ENCODE results near the gene RDX. TPM values are rescaled to one million over a fixed set of nuclear protein-coding genes. Genes with fewer than 3 reads are reported as not detected.
"Not testable (repeated sequence)": the region's sequence is repeated elsewhere in the genome, so short reads cannot be mapped to it uniquely, and the experiment has no call there.

The RDX gene
- total RNA-seq, 4 donors from 2014 or later, result 38.5 to 115 (median 97.7) TPM

DNA sequence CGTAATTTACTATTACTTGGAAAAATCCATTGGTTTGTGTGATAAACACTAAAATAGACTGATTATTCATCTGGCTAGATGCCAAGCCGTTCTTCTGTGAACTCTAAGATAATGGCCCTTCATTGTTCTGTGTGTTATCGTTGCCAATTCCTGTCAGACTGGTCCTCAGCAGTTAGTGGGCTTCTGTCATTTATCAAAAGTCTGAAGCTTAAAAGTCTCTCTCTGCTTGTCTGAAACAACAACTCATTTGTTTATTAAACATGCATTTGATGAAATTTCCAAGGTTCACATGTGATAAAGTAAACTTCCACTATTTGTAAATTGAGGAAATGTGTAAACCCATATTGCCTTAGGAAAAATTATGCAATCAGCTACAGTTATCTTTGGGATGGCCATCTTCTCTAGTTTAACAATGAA lies 21.1 kb upstream of the RDX start:
- TF ChIP-seq POLR2A (IDR thresholded peaks at IDR 0.05) (no peak), CTCF (IDR thresholded peaks at IDR 0.05) (no peak)
- no peak for DNase-seq
- Histone ChIP-seq H3K9me3 (no peaks in the 10 kb centered on the region), H3K27me3 (no peaks in the 10 kb centered on the region), H3K4me1 (no peaks in the 10 kb centered on the region), H3K36me3 (no peaks in the 10 kb centered on the region), H3K27ac (no peak overlapping the region), H3K4me3 (no peak overlapping the region)
- intact Hi-C loops (cut with DNase I; ENCODE audit: low total_unique reads), result no loop called here

GRCh38 chr11:110314366-110315095 lies 18.1 kb upstream of the RDX start:
- intact Hi-C loops (cut with DNase I; ENCODE audit: low total_unique reads), result no loop called here
- no peak overlapping the region for H3K4me3 ChIP-seq
- H3K9me3 ChIP-seq, result no peaks in the 10 kb centered on the region
- no peaks in the 10 kb centered on the region for H3K36me3 ChIP-seq
- no peaks in the 10 kb centered on the region for H3K4me1 ChIP-seq
- H3K27ac ChIP-seq, result no peak overlapping the region
- H3K27me3 ChIP-seq, result no peaks in the 10 kb centered on the region
- DNase-seq, result no peak
- TF ChIP-seq CTCF (IDR thresholded peaks at IDR 0.05), result no peak
- no peak for TF ChIP-seq POLR2A (IDR thresholded peaks at IDR 0.05)

DNA sequence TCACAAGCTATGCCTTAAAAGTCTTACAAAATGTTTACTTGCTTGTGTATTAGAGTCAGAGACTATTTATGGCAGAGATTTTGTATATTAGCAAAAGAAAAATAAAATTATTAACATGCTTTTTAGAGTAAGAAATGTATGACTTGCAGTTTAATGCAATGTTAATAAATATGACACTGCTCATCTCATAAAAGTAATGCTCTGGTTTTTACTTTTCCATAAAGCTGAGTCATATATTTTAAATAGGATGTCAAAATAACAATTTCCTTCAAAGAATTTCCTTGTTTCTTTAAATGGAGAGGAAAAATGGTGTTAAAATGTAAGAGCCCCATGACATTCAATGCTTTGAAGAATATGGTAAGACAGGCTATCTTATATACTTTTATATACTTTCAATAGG lies 16.3 kb upstream of the RDX start:
- no peaks in the 10 kb centered on the region for H3K4me1 ChIP-seq
- H3K27ac ChIP-seq, result no peak overlapping the region
- H3K36me3 ChIP-seq, result no peaks in the 10 kb centered on the region
- intact Hi-C loops (cut with DNase I; ENCODE audit: low total_unique reads), result no loop called here
- no peak for TF ChIP-seq POLR2A (IDR thresholded peaks at IDR 0.05)
- no peak for TF ChIP-seq CTCF (IDR thresholded peaks at IDR 0.05)
- H3K9me3 ChIP-seq, result no peaks in the 10 kb centered on the region
- H3K4me3 ChIP-seq, result no peak overlapping the region
- DNase-seq, result no peak
- H3K27me3 ChIP-seq, result no peaks in the 10 kb centered on the region

GRCh38 chr11:110311783-110312579 lies 15.6 kb upstream of the RDX start:
- intact Hi-C loops (cut with DNase I; ENCODE audit: low total_unique reads), result no loop called here
- Histone ChIP-seq H3K9me3 (no peaks in the 10 kb centered on the region), H3K4me3 (no peak overlapping the region), H3K36me3 (no peaks in the 10 kb centered on the region), H3K27ac (no peak overlapping the region), H3K4me1 (no peaks in the 10 kb centered on the region), H3K27me3 (no peaks in the 10 kb centered on the region)
- no peak for DNase-seq
- TF ChIP-seq CTCF (IDR thresholded peaks at IDR 0.05), result no peak
- TF ChIP-seq POLR2A (IDR thresholded peaks at IDR 0.05), result no peak

DNA sequence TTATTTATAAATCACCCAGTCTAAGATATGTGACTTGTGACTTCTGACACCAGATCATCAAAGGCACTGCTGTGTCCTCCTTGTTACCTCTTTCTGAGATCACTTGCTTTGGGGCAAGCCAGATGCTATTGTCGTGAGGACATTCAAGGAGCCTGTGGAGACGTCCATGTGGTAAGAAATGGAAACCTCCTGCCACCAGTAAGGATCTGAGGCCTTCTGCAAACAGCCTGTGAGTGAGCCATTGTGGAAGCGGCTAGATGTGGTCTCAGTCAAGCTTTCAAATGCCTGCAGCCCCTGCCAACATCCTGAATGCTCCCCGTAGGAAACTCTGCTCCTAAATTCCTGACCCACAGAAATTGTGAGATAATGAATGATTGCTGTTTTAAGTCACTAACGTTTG lies 11.7 kb upstream of the RDX start:
- DNase-seq, result no peak
- Histone ChIP-seq H3K4me1 (no peaks in the 10 kb centered on the region), H3K27me3 (no peaks in the 10 kb centered on the region), H3K27ac (no peak overlapping the region), H3K4me3 (no peak overlapping the region), H3K9me3 (no peaks in the 10 kb centered on the region), H3K36me3 (no peaks in the 10 kb centered on the region)
- intact Hi-C loops (cut with DNase I; ENCODE audit: low total_unique reads), result no loop called here
- no peak for TF ChIP-seq CTCF (IDR thresholded peaks at IDR 0.05)
- no peak for TF ChIP-seq POLR2A (IDR thresholded peaks at IDR 0.05)

DNA sequence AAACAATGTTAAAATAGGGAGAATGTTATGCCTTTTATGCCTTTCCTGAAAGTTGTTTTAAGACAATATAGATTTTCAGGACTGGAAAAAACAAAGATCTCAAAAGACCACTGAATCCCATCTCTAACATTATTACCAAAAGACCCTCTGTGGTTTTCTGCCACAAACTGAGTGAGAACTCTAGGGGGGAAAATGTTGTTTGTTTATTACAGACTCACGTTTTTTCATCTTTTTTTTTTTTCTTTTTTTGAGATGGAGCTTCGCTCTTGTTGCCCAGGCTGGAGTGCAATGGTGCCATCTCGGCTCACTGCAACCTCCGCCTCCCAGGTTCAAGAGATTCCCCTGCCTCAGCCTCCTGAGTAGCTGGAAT lies 9.6 kb upstream of the RDX start:
- H3K9me3 ChIP-seq; H3K4me1 ChIP-seq; H3K27ac ChIP-seq; H3K36me3 ChIP-seq; H3K4me3 ChIP-seq; DNase-seq; H3K27me3 ChIP-seq; intact Hi-C loops (cut with DNase I; ENCODE audit: low total_unique reads): not testable (repeated sequence)
